GM18526 (cell line): ENCODE measurements around the gene CCDC90B.

ENCODE experiments used
- POLR2A ChIP-seq: IDR thresholded peaks from 3 replicates; pipeline ENCODE4 v1.6.1; 2011; ENCODE audit not compliant: insufficient read length; ENCODE audit errors: extremely low read depth

Gene CCDC90B

GRCh38 chr11:83249972-83250593 is 36.1 kb downstream of the CCDC90B start:
- no peak for TF ChIP-seq POLR2A

GRCh38 chr11:83249445-83249844 is 36.7 kb downstream of the CCDC90B start:
- TF ChIP-seq POLR2A = no peak

GRCh38 chr11:83241291-83241946 is 44.7 kb downstream of the CCDC90B start:
- TF ChIP-seq POLR2A = no peak

GRCh38 chr11:83238111-83238510 is 48.1 kb downstream of the CCDC90B start:
- no peak for TF ChIP-seq POLR2A

GRCh38 chr11:83235825-83236224 is 50.3 kb downstream of the CCDC90B start:
- TF ChIP-seq POLR2A = no peak

- no peak for TF ChIP-seq POLR2A
Measured at GRCh38 chr11:83223457-83223856, 62.7 kb downstream of the CCDC90B start.

GRCh38 chr11:83222499-83222898 is 63.7 kb downstream of the CCDC90B start:
- TF ChIP-seq POLR2A = no peak

- no peak for TF ChIP-seq POLR2A
Measured at GRCh38 chr11:83221694-83222093, 64.5 kb downstream of the CCDC90B start.

GRCh38 chr11:83220260-83220659 is 65.9 kb downstream of the CCDC90B start:
- no peak for TF ChIP-seq POLR2A

- no peak for TF ChIP-seq POLR2A
Measured at GRCh38 chr11:83219095-83219494, 67.1 kb downstream of the CCDC90B start.
